GM18508 (cell line): ENCODE data around the gene RASL10A.

Experiments used
- ATAC-seq: cut with Tn5 transposase; IDR thresholded peaks from one replicate; pipeline ENCODE4 v1.9.1; 2021; ENCODE audit warnings: moderate number of reproducible peaks; ENCODE audit not compliant: insufficient read depth, unreplicated experiment

The RASL10A gene

GRCh38 chr22:29339381-29340235 lies 24.1 kb upstream of the RASL10A start:
- ATAC-seq: no peak

- no peak for ATAC-seq
Measured at GRCh38 chr22:29338398-29338797, 22.9 kb upstream of the RASL10A start.

- no peak for ATAC-seq
Measured at GRCh38 chr22:29337631-29338284, 22.3 kb upstream of the RASL10A start.

GRCh38 chr22:29336751-29337490 lies 21.4 kb upstream of the RASL10A start:
- no peak for ATAC-seq

- no peak for ATAC-seq
Measured at GRCh38 chr22:29335656-29336055, 20.2 kb upstream of the RASL10A start.

GRCh38 chr22:29334696-29335344 lies 19.3 kb upstream of the RASL10A start:
- no peak for ATAC-seq

- ATAC-seq: no peak
Measured at GRCh38 chr22:29334148-29334547, 18.7 kb upstream of the RASL10A start.

- no peak for ATAC-seq
Measured at GRCh38 chr22:29332886-29333496, 17.5 kb upstream of the RASL10A start.

GRCh38 chr22:29331658-29332300 lies 16.3 kb upstream of the RASL10A start:
- ATAC-seq: no peak

- ATAC-seq: no peak
Measured at GRCh38 chr22:29331213-29331612, 15.7 kb upstream of the RASL10A start.

- ATAC-seq: no peak
Measured at GRCh38 chr22:29330753-29331152, 15.3 kb upstream of the RASL10A start.

GRCh38 chr22:29330291-29330690 lies 14.8 kb upstream of the RASL10A start:
- ATAC-seq: no peak

GRCh38 chr22:29329581-29329980 lies 14.1 kb upstream of the RASL10A start:
- no peak for ATAC-seq

GRCh38 chr22:29328566-29329500 lies 13.3 kb upstream of the RASL10A start:
- ATAC-seq: no peak

GRCh38 chr22:29328055-29328454 lies 12.6 kb upstream of the RASL10A start:
- no peak for ATAC-seq

- no peak for ATAC-seq
Measured at GRCh38 chr22:29327089-29327764, 11.7 kb upstream of the RASL10A start.

- no peak for ATAC-seq
Measured at GRCh38 chr22:29326481-29326880, 11.0 kb upstream of the RASL10A start.

- ATAC-seq: no peak
Measured at GRCh38 chr22:29325785-29326315, 10.4 kb upstream of the RASL10A start.
